OCI-LY7 (cell line): ENCODE results near the gene TRAM2. TPM values are rescaled to one million over a fixed set of nuclear protein-coding genes. Genes with fewer than 3 reads are reported as not detected.

Experiments
- BruUV-seq: library from RNA; stranded (reverse); fragments of 400-500 nt; replicated peaks from 2 replicates; lab custom pipeline; 2021; lab: Mats Ljungman, UMichigan
- CTCF ChIA-PET: fragments of 300-600 bp; sonication (Branson Sonifier 250); formaldehyde crosslinking; loops from one replicate; lab custom pipeline; 2022; ENCODE audit warnings: antibody characterized with exemption; ENCODE audit not compliant: unreplicated experiment; lab: Charles Lee
- POLR2A ChIA-PET: fragments of 300-600 bp; sonication (Branson Sonifier 250); formaldehyde crosslinking; loops from one replicate; lab custom pipeline; 2022; ENCODE audit warnings: antibody characterized with exemption; lab: Charles Lee
- DNase-seq: peaks from one replicate; pipeline ENCODE4 v3.0.0-alpha.2; 2015; ENCODE audit warnings: low spot score
- H2AFZ ChIP-seq: fragments of 200-600 bp; sonication (generic), shearing (Covaris generic); 2 replicates; pipeline ENCODE4 v1.6.1; 2014; ENCODE audit warnings: mild to moderate bottlenecking, antibody characterized with exemption, low read length, moderate library complexity
- H3K27ac ChIP-seq: fragments of 200-600 bp; sonication (generic); 2 replicates; pipeline ENCODE4 v1.5.1; 2014; ENCODE audit warnings: mixed run types, low read depth, mild to moderate bottlenecking, moderate library complexity, low read length, inconsistent platforms; ENCODE audit not compliant: poor library complexity, severe bottlenecking
- H3K36me3 ChIP-seq: fragments of 200-600 bp; sonication (generic); 2 replicates; pipeline ENCODE4 v1.6.1; 2014; ENCODE audit warnings: mild to moderate bottlenecking, antibody characterized with exemption, low read length, moderate library complexity, mixed read lengths; ENCODE audit not compliant: insufficient read depth
- H3K4me1 ChIP-seq: fragments of 200-600 bp; sonication (generic); 2 replicates; pipeline ENCODE4 v1.5.1; 2014; ENCODE audit warnings: mild to moderate bottlenecking, low read length; ENCODE audit not compliant: insufficient read depth, poor library complexity, severe bottlenecking
- H3K4me2 ChIP-seq: fragments of 200-600 bp; sonication (generic); 2 replicates; pipeline ENCODE4 v1.6.1; 2014; ENCODE audit warnings: mild to moderate bottlenecking, low read length
- H3K4me3 ChIP-seq: fragments of 200-600 bp; sonication (generic); 2 replicates; pipeline ENCODE4 v1.5.1; 2014; ENCODE audit warnings: mild to moderate bottlenecking, low read depth, low read length; ENCODE audit not compliant: poor library complexity, severe bottlenecking
- H3K79me2 ChIP-seq: fragments of 200-600 bp; sonication (generic); 2 replicates; pipeline ENCODE4 v1.6.1; 2016; ENCODE audit warnings: low read depth, mild to moderate bottlenecking, low read length, moderate library complexity, mixed read lengths; ENCODE audit not compliant: insufficient read depth
- H3K9me2 ChIP-seq: fragments of 200-600 bp; sonication (generic); 2 replicates; pipeline ENCODE4 v1.6.1; 2016; ENCODE audit warnings: mild to moderate bottlenecking, low read length, mixed read lengths; ENCODE audit not compliant: insufficient read depth
- H3K9me3 ChIP-seq: fragments of 200-600 bp; sonication (generic); 2 replicates; pipeline ENCODE4 v1.6.1; 2014; ENCODE audit warnings: mild to moderate bottlenecking, mixed run types, low read length, mixed read lengths
- H4K20me1 ChIP-seq: fragments of 200-600 bp; sonication (generic); 2 replicates; pipeline ENCODE4 v1.6.1; 2014; ENCODE audit warnings: mild to moderate bottlenecking, antibody characterized with exemption, low read length, moderate library complexity, mixed read lengths; ENCODE audit not compliant: insufficient read depth
- EZH2phosphoT487 ChIP-seq: fragments of 200-600 bp; sonication (generic); IDR thresholded peaks from 2 replicates; pipeline ENCODE4 v1.6.1; 2018; ENCODE audit warnings: low read depth, borderline replicate concordance, mild to moderate bottlenecking, mixed run types, antibody characterized with exemption, low read length, moderate library complexity, mixed read lengths
- intact Hi-C: fragments of 100-400 bp; cut with micrococcal nuclease; formaldehyde crosslinking; loops from one replicate; pipeline ENCODE4 v1.10.0; 2022; ENCODE audit not compliant: unreplicated experiment
- total RNA-seq, 2 experiments: library from RNA; depleted of rRNA in 1 of 2; stranded (reverse); fragments of >200 nt in 1 of 2; shearing (Covaris generic) in 1 of 2; gene quantifications; 2 replicates each; pipeline ENCODE4 v1.2.3, GENCODE V29; 2014 to 2022
- TF ChIP-seq, protein P1 (sequence below): fragments of 200-600 bp; sonication (generic); conservative IDR thresholded peaks from 2 replicates; pipeline ENCODE4 v1.5.1; 2014; ENCODE audit warnings: mild to moderate bottlenecking, antibody characterized with exemption, low read length, moderate library complexity, mixed read lengths

Gene TRAM2
- total RNA-seq, 2 experiments from 2014 or later: 19.3 to 38.2 TPM

DNA sequence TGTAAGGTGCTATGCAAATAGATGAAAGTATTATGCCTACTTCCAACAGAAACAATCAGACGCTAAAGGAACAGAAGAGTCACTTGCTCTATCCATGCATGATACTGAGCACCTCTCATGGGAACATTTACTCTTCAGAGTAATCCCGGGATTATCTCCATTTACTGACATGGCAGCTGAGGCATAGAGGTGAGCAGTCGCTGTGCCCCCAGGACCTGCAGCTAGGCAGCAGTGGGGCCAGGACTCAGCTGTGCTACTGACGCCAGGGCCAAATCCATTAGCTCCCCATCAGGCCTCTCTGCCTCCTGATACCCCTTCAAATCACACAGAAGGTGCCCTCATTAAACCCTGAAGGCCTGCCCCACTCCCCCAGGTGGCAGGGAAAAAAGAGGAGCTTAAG is 51.9 kb downstream of the TRAM2 start:
- Histone ChIP-seq H3K36me3 (peaks cover 27% of the 10 kb centered on the region), H3K27ac (no peak overlapping the region), H3K79me2 (peaks cover 5% of the 10 kb centered on the region; the same call in 1 of the 2 replicates), H3K4me2 (no peak overlapping the region), H4K20me1 (no peaks in the 10 kb centered on the region), H3K4me1 (peaks cover 40% of the 10 kb centered on the region), H3K9me3 (no peaks in the 10 kb centered on the region), H3K4me3 (no peak overlapping the region), H3K9me2 (no peaks in the 10 kb centered on the region), H2AFZ (no peak overlapping the region)
- intact Hi-C loops: no loop called here
- ChIA-PET CTCF (interaction anchor here (0.7 to 1.9 kb wide), 3 partner anchors 11 to 50 kb away, joined by 3 to 8 read pairs (median 3); no protein-coding TSS in a partner anchor), POLR2A (interaction anchor here (0.8 to 3.9 kb wide), 4 partner anchors 11 to 39 kb away, joined by 3 to 28 read pairs (median 4); no protein-coding TSS in a partner anchor)
- BruUV-seq: no TSS peak
- no peak for DNase-seq
- no peak for TF ChIP-seq EZH2phosphoT487
- TF ChIP-seq, protein P1, sequence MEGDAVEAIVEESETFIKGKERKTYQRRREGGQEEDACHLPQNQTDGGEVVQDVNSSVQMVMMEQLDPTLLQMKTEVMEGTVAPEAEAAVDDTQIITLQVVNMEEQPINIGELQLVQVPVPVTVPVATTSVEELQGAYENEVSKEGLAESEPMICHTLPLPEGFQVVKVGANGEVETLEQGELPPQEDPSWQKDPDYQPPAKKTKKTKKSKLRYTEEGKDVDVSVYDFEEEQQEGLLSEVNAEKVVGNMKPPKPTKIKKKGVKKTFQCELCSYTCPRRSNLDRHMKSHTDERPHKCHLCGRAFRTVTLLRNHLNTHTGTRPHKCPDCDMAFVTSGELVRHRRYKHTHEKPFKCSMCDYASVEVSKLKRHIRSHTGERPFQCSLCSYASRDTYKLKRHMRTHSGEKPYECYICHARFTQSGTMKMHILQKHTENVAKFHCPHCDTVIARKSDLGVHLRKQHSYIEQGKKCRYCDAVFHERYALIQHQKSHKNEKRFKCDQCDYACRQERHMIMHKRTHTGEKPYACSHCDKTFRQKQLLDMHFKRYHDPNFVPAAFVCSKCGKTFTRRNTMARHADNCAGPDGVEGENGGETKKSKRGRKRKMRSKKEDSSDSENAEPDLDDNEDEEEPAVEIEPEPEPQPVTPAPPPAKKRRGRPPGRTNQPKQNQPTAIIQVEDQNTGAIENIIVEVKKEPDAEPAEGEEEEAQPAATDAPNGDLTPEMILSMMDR: no peak

DNA sequence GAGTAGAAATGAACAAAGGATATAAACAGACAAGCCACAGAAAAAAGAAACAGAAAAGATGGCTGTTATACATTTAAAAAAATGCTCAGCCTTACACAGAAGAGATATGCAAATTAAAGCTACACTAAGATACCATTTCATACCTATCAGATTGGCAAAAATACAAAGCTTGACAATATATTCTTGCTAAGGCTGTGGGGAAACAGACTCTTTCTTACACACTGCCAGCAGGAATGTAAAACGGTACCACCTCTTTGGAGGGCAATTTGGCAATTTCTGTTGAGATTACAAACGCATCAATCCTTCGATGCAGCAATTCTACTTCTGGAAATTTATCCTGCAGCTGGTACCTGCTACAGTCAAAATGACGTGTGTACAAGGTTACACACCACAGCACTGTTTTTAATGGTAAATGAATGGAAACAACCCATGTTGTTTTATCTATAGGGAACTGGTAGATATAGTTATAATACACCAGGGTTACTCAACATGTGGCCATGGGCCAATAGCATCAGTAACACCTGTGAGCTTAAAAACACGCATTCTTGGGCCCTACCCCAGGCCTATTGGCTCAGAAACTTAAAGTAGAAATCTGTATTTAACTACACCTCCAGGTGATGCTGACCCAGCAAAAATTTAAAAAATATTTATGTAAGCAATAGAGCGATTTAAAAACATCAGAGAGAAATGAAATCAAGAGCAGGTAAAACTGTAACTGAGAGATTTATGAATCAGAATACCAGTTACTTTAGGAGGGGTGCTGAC is 53.3 kb downstream of the TRAM2 start:
- intact Hi-C loops: no loop called here
- no peaks in the 10 kb centered on the region for H3K9me2 ChIP-seq
- H2AFZ ChIP-seq: no peak overlapping the region
- TF ChIP-seq, protein P1: no peak
- TF ChIP-seq EZH2phosphoT487: no peak
- peak overlapping the region; percentile 2 for H3K27ac ChIP-seq
- peaks cover 23% of the 10 kb centered on the region for H3K36me3 ChIP-seq
- H3K9me3 ChIP-seq: no peaks in the 10 kb centered on the region
- BruUV-seq: no TSS peak
- ChIA-PET CTCF (interaction anchor here (0.6 to 1.2 kb wide), 2 partner anchors 8 to 25 kb away, joined by 3 read pairs; no protein-coding TSS in a partner anchor), POLR2A (interaction anchor here (0.5 to 3.9 kb wide), 10 partner anchors 10 to 140 kb away, joined by 3 to 28 read pairs (median 4); no protein-coding TSS in a partner anchor)
- H4K20me1 ChIP-seq: no peaks in the 10 kb centered on the region
- peaks cover 5% of the 10 kb centered on the region; the same call in 1 of the 2 replicates for H3K79me2 ChIP-seq
- H3K4me2 ChIP-seq: peak overlapping the region; percentile 48
- peaks cover 31% of the 10 kb centered on the region for H3K4me1 ChIP-seq
- no peak for DNase-seq
- no peak overlapping the region for H3K4me3 ChIP-seq

DNA sequence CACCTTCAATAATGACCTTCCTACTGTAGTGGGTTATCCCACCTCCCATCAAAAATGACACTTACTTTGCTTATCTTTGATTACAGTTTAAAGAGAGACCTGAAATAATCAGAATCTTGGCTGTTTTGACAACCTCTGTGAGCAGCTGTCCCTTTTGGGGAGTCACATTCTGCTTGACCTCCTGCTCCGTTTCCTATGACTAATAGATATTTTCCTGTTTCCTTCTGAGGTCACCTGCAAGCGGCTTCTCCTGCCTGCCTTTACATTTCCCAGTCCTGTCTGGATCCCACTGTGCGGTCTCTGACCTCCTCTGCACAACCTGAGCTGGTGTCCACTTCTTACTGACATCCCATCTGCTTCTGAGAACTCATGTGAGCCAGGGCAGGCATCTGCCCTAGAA is 54.2 kb downstream of the TRAM2 start:
- H3K4me2 ChIP-seq: peak overlapping the region; percentile 48
- H2AFZ ChIP-seq: no peak overlapping the region
- TF ChIP-seq, protein P1: no peak
- TF ChIP-seq EZH2phosphoT487: no peak
- ChIA-PET POLR2A (interaction anchor here (0.6 to 3.9 kb wide), 6 partner anchors 8 to 141 kb away, joined by 3 to 28 read pairs (median 6); no protein-coding TSS in a partner anchor), CTCF (no interaction called here)
- no peaks in the 10 kb centered on the region for H3K9me3 ChIP-seq
- intact Hi-C loops: no loop called here
- no peak for DNase-seq
- peaks cover 15% of the 10 kb centered on the region for H3K36me3 ChIP-seq
- no peaks in the 10 kb centered on the region for H4K20me1 ChIP-seq
- peaks cover 5% of the 10 kb centered on the region; the same call in 1 of the 2 replicates for H3K79me2 ChIP-seq
- no TSS peak for BruUV-seq
- H3K4me3 ChIP-seq: no peak overlapping the region
- H3K9me2 ChIP-seq: no peaks in the 10 kb centered on the region
- H3K27ac ChIP-seq: no peak overlapping the region
- peaks cover 31% of the 10 kb centered on the region for H3K4me1 ChIP-seq
